Left renal pelvis (tissue), 4 donors: ENCODE results near the gene CARD11. TPM values are rescaled to one million over a fixed set of nuclear protein-coding genes. Genes with fewer than 3 reads are reported as not detected.

Experiments used
- DNase-seq, 4 donors: peaks; one replicate each; pipeline ENCODE4 v3.0.0-alpha.2; 2013; ENCODE audit warnings: low read depth in 4 of 4, low spot score in 3 of 4
- polyA plus RNA-seq, 4 donors: library from polyadenylated mRNA; unstranded; fragments of 120-200 nt; gene quantifications; one replicate each; pipeline ENCODE4 v1.2.1, GENCODE V29; 2013; ENCODE audit not compliant: insufficient read length in 4 of 4

CARD11 gene
- polyA plus RNA-seq, 4 donors, result 0.96 to 2.6 (median 1.6) TPM

DNA sequence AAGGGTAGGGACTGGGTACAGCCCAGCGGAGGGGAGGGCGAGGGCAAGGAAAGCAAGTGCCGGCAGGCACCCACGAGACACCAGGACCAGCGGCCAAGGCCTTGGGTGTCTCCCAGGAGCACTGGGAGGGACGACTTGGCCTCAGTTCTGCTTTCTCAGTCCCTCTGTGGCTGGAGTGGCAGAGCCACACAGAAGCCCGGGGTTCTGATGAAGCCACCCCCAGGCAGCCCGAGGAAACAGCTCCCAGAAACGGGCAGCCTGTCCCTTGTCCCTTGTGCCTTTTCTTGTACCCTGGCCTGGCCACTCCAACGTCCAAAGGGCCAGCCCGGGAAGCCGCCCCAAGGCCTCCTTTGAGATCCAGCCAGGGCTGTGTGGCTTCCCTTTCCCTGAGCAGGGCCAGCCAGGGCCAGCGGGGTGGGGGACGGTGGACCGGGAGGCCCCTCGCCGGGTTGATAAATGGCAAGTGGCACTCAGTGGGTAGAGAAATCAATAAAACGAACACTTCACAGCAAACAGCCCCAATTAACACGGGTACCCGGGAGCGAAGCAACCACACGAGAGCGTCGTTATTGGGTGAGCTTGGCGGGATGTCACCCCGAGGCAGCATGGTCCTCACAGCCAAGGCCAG is 129.8 kb downstream of the CARD11 start:
- no peak for DNase-seq

GRCh38 chr7:2912684-2913439 is 130.8 kb downstream of the CARD11 start:
- no peak for DNase-seq

- no peak for DNase-seq
Measured at GRCh38 chr7:2911466-2911865, 132.2 kb downstream of the CARD11 start.

- no peak for DNase-seq
Measured at GRCh38 chr7:2909471-2910039, 134.1 kb downstream of the CARD11 start.

- DNase-seq, result no peak
Measured at GRCh38 chr7:2909043-2909442, 134.6 kb downstream of the CARD11 start.

DNA sequence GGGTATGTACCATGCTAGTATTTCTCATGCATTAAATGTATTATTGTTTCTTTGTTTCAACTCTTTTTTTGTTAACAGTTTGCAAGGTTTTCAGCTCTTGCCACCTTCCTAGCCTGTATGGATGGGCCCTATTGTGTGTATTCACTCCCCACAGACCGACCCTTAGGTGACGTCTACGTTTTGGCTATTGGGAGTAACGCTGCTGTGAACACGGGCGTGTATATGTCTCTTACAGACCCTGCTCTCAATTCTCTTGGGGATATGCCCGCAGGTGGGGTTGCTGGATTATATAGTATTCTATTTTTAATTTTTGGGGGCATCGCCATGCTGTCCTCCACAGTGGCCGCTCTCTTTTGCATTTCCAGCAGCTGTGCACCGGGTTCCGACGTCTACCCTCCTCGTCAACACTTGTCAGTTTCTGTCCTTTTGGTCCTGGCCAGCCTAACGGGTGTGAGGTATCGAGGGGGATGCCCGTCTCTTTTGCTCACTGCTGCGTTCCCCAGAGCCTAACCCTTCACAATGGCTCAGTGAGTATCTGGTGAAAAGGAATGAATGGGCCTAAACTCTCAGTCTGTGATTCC is 135.5 kb downstream of the CARD11 start:
- DNase-seq, result no peak

- no peak for DNase-seq
Measured at GRCh38 chr7:2906197-2906931, 137.3 kb downstream of the CARD11 start.

DNA sequence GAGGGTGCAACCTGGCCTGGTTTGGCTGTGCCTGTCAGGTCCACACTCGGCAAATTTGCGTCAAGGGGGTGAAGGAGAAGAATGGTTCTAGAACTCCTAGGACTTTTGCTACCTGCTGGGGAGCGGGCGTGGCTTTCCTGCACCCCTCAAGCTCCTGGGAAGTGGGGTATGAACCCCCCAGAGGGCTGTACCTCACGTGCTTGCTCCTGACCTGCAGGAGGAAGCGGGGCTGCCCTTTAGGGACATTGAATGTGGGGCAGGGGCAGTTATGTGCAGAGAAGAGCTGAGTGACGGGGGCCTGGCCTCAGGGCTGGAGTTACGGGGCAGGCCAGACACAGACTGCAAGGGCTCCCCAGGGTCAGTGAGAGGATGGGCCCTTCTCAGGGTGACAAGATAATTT is 138.2 kb downstream of the CARD11 start:
- no peak for DNase-seq

GRCh38 chr7:2905027-2905426 is 138.6 kb downstream of the CARD11 start:
- DNase-seq, result no peak

DNA sequence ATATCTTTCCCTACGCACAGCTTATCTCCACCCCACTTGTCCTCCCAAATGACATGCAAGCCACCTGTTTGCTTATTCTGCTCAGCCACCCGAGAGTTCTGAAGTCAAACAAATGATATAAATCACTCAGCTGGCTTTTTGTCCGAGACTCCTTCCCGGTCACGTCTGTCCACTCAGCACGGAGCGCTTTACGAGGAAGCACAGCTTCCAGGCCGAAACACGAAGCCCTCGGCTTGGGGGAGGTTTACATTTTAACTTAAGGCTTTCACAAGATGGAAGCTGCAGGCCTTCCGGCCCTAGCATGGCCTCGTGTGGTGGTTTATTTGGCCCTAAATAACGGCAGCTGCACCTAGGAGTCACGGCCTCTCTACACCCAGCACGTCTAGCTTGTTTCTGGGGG is 139.5 kb downstream of the CARD11 start:
- DNase-seq, result peak in 1 of 4 donors; percentile 38

DNA sequence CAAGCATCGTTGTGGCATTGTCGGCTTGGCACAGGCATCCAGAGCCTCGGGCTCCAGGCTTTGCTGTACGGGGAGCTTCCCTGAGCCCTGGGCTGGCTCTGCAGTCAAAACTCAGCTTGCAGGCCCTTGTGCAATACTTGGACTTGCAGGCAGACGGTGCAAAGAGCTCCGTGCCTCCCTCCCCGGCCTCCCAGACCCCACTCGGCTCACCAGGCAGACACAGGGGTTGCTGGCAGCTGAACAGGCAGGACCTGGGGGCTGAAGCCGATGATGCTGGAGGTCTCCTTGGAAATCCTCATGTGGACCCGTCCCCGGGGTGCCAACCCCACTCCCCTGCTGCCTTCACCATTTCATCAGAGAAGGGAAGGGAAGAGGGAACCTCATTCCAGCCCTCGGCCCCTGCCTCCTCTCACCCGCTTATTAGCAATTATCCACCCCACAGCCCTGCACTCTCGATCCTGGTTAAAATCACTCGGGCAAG is 139.9 kb downstream of the CARD11 start:
- DNase-seq, result no peak

DNA sequence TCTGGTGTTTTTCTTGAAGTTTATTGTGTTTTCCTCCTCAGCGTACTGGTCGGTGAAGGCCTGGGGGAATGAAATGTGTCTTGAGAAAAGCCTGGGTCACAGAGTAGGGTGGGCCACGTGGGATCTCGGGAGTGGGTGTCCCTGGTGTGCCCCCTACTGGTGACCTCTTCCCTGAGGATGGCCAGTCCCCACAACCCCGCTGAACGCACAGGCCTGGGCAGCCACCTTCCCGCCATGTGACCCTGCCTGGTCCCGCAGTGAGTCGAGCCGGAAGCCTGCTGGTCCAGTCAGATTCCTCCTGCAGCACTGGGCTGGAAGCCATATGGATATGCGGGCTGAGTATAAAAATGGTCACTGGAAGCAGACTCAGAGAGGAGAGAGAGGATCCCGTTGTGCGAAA is 146.6 kb downstream of the CARD11 start:
- no peak for DNase-seq

- DNase-seq, result no peak
Measured at GRCh38 chr7:2896131-2896530, 147.5 kb downstream of the CARD11 start.

DNA sequence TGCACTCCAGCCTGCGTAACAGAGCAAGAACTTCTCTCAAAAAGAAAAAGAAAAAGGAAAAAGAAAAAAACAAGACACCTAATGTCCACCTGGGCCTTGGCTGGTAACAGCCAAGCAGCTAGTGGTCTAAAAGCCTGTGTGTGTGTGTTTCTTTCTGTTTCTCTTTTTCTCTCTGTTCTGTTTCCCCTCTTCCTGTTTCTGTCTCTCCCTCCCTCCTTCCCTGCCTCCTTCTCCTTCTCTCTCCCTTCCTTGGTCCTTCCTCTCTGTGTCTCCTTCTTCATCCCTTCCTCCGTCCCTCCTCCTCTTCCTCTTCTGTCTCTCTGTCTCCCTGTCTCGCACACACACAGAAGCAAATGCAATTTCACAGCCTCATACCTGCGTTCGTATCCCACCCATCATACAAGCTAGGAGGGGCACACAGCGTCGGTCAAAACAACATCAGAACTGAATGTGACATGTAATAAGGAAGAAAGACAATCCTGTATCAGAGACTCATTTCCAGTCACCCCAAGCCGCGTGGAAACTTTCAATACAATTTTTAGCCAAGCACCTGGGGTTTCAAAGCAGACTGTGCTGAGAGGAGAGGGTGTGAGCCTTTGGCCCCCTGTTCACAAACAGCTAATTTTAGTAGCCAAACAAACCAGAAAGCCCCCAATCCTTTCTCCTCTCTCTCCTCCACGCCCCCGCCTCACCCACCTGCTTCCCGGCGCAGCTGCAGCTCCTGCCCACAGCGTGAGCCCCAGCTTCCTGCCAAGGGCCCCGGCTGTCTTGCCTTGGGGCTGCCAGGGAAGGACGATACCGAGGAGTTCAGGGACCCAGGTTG is 149.3 kb downstream of the CARD11 start:
- DNase-seq, result no peak

- DNase-seq, result no peak
Measured at GRCh38 chr7:2893411-2893861, 150.2 kb downstream of the CARD11 start.

DNA sequence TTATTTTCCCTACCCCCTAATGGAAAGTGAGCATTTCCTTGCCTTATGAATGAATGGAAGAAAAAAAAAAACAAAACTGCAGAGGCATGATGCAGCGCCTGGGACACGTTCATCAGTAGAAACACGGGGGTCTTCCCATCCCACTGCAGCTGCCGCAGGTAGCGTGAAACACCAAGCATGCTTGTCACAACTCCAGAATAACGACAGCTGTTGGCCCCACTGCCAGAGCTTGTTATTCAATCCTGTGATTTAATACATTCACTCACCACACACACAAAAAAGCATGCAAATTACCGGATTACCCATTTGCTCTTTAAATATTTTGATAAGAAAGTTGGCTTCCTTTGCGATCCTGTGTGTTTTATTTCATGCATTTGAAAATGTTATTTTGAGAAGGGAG is 151.1 kb downstream of the CARD11 start:
- no peak for DNase-seq

DNA sequence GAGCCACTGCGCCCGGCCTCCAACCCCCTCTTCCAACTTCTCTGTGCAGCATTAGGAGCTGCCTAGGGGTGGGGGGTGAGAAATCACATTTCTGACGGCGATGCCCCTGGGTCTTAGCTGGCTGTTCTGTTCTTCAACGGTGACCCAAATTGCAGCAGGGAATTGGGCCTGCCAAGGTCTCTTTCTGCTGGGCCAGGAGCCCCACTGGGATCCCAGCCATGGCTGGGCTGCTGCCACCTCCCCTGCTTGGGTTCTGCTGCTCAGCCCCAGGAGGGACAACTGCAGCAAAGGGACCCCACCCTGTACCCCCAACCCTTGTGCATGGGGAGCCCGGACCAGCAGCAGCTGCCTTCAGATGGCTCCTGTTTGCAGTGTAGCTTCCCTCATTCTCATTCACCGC is 155.9 kb downstream of the CARD11 start:
- DNase-seq, result no peak

DNA sequence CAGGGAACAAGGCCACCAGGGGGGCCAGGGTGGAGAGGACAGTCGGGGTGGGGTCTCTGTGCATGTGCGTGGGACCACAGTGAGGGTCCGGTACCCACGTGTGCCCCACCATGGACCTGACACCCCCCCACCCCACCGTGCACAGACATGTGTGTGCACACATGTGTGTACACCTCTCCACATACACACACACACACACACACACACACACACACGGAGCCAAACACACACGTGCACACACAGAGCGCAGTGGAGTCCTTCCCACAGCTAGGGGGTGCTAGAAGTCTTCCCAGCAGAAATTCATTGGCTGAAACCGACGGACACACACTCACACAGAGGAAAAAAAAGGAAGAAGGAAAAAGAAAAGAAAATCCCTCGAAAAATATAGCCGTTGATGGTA is 156.8 kb downstream of the CARD11 start:
- peak in 3 of 4 donors; percentile 50 to 74 (median 66) for DNase-seq

DNA sequence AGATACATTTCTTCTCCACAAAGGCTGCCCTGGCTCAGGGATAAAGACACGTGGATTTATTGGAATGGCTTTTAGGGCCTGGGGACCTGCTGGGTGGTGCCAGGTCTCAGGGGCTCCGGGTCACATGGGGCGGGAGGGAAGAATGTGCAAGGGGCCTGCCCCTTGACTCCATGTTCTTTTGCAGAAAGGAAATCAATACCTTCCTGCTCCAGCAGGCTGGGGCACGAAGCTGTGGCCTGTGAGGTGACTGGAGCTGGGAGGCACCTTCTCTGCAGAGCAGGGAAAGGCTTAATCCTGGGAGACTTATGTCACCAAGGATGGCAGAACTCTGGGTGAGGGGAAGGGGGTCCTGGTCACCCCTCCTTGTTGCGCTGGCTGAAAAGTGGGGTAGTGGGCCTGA is 157.3 kb downstream of the CARD11 start:
- DNase-seq, result no peak

GRCh38 chr7:2884161-2884560 is 159.5 kb downstream of the CARD11 start:
- no peak for DNase-seq
